Head of caudate nucleus (tissue), 42 donors: ENCODE data around the gene WDFY3.
"Not testable (repeated sequence)": the region's sequence is repeated elsewhere in the genome, so short reads cannot be mapped to it uniquely, and the experiment has no call there.

Experiments used
- DNase-seq, 42 donors: peaks; one replicate each; pipeline versions ENCODE4 v3.0.0 to v3.0.0-alpha.2; 2020 to 2021; ENCODE audit warnings: mixed read lengths in 7 of 42
- intact Hi-C: fragments of 100-400 bp; cut with DNase I; formaldehyde crosslinking; loops from one replicate; pipeline ENCODE4 v1.15.0; 2022

The WDFY3 gene

GRCh38 chr4:84878090-84878489 is 88.4 kb downstream of the WDFY3 start:
- DNase-seq = no peak
- intact Hi-C loops = no loop called here

- intact Hi-C loops = no loop called here
- no peak for DNase-seq
Observed at GRCh38 chr4:84877051-84877833, 89.2 kb downstream of the WDFY3 start.

GRCh38 chr4:84875636-84876371 is 90.7 kb downstream of the WDFY3 start:
- intact Hi-C loops = no loop called here
- DNase-seq = no peak

GRCh38 chr4:84874619-84875018 is 91.9 kb downstream of the WDFY3 start:
- no peak for DNase-seq
- intact Hi-C loops = no loop called here

GRCh38 chr4:84870398-84871163 is 95.9 kb downstream of the WDFY3 start:
- DNase-seq = no peak
- intact Hi-C loops = no loop called here

- DNase-seq = no peak
- intact Hi-C loops = no loop called here
Observed at GRCh38 chr4:84866295-84866694, 100.2 kb downstream of the WDFY3 start.

GRCh38 chr4:84865600-84865999 is 100.9 kb downstream of the WDFY3 start:
- no peak for DNase-seq
- intact Hi-C loops = no loop called here

- intact Hi-C loops = no loop called here
- no peak for DNase-seq
Observed at GRCh38 chr4:84862064-84862463, 104.4 kb downstream of the WDFY3 start.

- no peak for DNase-seq
- intact Hi-C loops = no loop called here
Observed at GRCh38 chr4:84857296-84857695, 109.2 kb downstream of the WDFY3 start.

GRCh38 chr4:84856468-84857049 is 109.9 kb downstream of the WDFY3 start:
- no peak for DNase-seq
- intact Hi-C loops = no loop called here

GRCh38 chr4:84855774-84856173 is 110.7 kb downstream of the WDFY3 start:
- intact Hi-C loops = no loop called here
- DNase-seq = peak in 40 of 42 donors; percentile 7 to 86 (median 61)

- peak in 16 of 42 donors; percentile 16 to 82 (median 40) for DNase-seq
- intact Hi-C loops = no loop called here
Observed at GRCh38 chr4:84852081-84852480, 114.4 kb downstream of the WDFY3 start.

- DNase-seq = no peak
- intact Hi-C loops = no loop called here
Observed at GRCh38 chr4:84849051-84849640, 117.3 kb downstream of the WDFY3 start.

GRCh38 chr4:84848432-84848831 is 118.1 kb downstream of the WDFY3 start:
- intact Hi-C loops = no loop called here
- DNase-seq = no peak

- DNase-seq = no peak
- intact Hi-C loops = no loop called here
Observed at GRCh38 chr4:84847978-84848377, 118.5 kb downstream of the WDFY3 start.

- intact Hi-C loops = no loop called here
- no peak for DNase-seq
Observed at GRCh38 chr4:84846985-84847384, 119.5 kb downstream of the WDFY3 start.

- intact Hi-C loops = no loop called here
- no peak for DNase-seq
Observed at GRCh38 chr4:84841435-84841834, 125.1 kb downstream of the WDFY3 start.

- intact Hi-C loops = no loop called here
- no peak for DNase-seq
Observed at GRCh38 chr4:84837751-84838150, 128.7 kb downstream of the WDFY3 start.

- DNase-seq, intact Hi-C loops: not testable (repeated sequence)
Observed at GRCh38 chr4:84829633-84830032, 136.9 kb downstream of the WDFY3 start.
